GM19455 (cell line): Measurements from ENCODE around the gene CRB2.

Experiments
- ATAC-seq: cut with Tn5 transposase; IDR thresholded peaks from one replicate; pipeline ENCODE4 v1.9.1; 2021; ENCODE audit not compliant: unreplicated experiment

CRB2 gene

DNA sequence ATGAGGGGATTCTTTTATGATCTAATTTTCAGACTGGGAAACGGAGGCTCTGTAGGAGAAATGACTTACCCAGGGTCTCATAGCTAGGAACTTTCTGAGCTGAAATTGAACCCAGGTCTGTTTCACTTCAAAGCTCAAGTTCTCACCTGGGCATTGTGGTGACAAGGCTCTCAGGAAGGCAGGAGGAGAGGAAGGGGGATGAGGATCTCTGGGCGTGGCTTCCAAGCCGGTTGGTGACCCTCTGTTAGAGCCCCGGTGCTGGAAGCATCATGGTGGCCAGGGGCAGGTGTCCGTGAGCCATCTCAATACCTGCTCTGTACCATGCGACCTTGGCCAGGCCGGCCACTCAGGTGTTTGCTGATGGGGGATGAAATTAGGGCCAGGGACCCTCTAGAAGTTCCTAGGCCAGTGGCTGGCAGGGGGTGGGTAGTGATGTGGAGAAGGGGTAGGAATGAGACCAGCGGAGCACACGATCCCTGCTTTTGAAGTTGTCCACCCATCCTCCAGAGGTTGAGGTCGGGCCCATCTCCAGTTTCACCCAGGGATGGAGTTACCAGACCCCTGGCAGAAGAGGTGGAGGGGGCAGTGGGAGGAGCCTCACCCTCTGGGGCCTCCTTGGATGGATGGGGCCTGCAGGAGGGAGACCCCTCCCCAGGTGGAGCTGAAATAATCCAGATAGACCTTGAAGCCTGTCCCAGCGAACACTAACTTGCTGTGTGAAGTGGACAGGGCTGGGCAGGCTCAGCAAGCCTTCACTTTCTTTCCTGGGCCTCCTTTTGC is 5.9 kb downstream of the CRB2 start:
- no peak for ATAC-seq

DNA sequence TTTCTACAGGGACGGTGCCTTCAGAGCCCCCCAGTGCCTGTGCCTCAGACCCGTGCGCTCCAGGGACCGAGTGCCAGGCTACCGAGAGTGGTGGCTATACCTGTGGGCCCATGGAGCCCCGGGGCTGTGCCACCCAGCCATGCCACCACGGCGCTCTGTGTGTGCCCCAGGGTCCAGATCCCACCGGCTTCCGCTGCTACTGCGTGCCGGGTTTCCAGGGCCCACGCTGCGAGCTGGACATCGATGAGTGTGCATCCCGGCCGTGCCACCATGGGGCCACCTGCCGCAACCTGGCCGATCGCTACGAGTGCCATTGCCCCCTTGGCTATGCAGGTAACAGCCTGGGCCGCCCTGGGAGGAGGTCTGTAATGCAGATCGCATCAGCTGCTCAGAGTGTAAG is 6.9 kb downstream of the CRB2 start:
- no peak for ATAC-seq

DNA sequence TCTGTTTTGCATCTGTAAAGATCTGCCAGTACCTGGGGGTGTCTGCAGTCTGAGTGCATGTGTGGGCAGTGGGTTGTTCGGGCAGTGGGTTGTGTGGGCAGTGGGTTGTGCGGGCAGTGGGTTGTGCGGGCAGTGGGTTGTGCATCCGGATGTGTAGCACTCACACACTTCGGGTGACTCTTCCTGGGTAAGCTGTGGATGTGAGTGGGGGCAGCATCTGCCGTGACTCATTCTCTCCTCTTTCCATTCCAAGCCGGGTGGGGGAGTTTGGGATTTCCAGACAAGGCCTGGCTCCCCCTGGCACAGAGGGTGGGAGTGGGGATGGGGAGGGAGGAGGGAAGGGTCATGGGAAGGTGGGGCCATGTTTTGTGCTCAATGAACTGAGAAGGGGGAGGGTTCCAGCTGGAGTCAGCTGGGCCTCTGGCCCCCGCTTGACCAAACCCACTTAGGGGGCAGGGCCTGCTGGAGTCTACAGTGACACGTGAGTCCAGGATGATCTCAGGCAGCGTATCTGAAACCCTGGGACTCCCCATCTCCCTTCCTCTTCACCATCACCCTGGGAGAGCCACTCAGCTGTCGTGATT is 8.3 kb downstream of the CRB2 start:
- no peak for ATAC-seq

DNA sequence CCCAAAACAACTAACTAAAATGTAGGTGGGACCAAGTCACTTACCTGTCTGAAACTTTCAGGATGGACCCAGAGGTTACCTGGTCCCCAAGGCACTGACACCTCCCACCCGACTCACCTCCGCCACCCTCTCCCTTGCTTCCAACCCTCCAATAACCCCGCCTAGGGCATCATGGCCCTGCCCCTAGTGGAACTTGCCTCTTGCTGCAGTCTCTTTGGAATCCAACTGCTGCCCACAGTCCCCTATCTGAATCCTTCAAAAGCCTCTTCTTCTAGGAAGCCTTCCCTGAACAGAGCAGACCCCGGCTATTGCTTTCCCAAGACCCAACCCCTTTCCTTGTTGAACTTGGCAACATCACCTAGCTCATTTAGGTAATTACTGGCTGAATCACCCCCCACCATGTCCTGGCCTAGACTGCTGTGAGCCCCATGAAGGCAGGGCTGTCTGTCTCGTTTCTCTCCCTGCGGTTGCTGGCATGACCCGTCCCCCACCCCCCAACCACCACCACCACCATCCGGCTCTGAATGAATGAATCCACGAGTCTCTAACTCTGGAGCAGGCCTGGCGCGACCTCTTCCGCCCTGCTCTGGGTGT is 9.4 kb downstream of the CRB2 start:
- ATAC-seq = no peak

DNA sequence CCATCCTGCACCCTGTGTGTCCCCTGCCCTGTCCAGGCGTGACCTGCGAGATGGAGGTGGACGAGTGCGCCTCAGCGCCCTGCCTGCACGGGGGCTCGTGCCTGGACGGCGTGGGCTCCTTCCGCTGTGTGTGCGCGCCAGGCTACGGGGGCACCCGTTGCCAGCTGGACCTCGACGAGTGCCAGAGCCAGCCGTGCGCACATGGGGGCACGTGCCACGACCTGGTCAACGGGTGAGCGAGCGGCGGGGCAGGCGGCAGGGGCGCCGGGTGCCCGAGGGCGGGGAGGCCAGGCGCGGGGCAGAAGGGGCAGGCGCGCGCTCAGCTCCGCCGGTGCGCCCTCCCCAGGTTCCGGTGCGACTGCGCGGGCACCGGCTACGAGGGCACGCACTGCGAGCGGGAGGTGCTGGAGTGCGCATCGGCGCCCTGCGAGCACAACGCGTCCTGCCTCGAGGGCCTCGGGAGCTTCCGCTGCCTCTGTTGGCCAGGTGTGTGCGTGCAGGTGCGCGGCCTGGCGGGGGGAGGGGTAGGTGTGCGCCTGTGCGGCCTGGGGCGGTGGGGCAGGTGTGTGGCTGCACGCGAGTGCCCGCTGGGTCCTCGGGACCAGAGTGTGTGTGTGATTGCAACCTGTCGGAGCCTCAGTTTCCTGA is 10.0 kb downstream of the CRB2 start:
- no peak for ATAC-seq

DNA sequence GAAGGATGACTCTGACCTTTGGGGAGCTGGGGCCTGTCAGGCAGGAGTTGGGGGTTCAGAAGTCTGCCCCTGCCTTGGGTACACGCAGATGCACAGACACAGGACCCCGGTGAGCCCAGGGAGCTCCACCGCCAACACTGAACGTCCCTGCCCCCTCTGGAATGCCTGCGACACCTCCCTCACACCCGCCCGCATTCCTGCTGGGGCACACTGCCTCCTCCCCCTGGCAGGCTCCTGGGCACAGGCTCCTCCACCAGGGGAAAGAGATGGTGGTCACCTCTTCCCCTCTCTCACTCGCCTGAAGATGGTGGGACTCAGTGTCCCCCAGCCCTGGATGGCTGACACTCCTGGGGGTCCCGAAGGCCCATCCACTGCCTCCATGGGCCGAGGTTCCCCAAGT is 12.0 kb downstream of the CRB2 start:
- ATAC-seq = no peak

DNA sequence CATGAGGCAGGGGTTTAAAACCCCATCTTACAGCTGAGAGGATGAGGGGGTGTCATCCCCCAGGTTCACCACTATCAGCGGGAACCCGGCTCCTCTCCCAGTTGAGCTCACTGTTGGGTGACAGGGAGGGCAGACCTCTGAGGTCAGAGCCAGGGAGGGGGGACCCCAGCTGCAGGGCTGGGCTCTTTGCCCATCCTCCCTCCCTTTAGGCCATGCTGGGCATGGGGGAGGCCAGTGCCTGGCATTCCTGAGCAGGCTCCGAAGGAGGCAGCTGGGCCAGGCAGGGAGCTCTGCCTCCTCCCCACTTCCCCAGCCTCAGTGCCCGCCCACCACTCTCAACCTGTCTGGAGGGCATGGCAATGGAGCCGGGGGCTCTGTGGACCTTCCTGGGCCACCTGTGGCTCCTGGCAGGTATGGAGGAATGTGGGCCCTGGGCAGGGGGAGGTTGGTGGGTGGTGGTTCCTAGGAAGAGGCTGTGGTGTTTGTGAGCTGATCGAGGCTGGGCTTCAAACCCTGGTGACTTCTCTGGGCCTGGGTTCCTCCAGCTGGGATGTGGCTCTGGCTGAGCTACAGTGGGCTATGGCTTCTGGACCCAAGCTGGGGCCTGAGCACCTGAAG is 12.6 kb downstream of the CRB2 start:
- no peak for ATAC-seq

DNA sequence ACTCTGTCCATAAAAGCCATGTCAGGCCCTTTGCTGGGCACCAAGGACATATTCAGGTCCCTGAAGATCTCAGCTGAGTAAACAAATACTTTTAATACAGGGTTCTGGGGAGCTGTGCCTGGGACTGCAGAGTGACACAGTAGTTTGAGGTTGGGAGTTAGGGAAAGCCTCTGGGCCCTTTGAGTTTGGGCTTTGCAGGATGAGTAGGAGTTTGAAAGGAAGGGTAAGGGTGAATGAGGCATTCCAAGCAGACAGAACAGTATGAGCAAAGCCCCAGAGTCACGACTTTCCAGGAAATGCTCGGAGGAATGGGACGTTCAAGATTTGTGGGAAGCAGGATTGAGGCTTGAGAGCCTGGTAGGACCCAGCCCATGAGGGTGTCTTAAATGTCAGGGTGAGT is 13.3 kb downstream of the CRB2 start:
- ATAC-seq = no peak

DNA sequence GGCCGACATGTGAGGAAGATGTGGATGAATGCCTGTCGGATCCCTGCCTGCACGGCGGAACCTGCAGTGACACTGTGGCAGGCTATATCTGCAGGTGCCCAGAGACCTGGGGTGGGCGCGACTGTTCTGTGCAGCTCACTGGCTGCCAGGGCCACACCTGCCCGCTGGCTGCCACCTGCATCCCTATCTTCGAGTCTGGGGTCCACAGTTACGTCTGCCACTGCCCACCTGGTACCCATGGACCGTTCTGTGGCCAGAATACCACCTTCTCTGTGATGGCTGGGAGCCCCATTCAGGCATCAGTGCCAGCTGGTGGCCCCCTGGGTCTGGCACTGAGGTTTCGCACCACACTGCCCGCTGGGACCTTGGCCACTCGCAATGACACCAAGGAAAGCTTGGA is 14.1 kb downstream of the CRB2 start:
- no peak for ATAC-seq

DNA sequence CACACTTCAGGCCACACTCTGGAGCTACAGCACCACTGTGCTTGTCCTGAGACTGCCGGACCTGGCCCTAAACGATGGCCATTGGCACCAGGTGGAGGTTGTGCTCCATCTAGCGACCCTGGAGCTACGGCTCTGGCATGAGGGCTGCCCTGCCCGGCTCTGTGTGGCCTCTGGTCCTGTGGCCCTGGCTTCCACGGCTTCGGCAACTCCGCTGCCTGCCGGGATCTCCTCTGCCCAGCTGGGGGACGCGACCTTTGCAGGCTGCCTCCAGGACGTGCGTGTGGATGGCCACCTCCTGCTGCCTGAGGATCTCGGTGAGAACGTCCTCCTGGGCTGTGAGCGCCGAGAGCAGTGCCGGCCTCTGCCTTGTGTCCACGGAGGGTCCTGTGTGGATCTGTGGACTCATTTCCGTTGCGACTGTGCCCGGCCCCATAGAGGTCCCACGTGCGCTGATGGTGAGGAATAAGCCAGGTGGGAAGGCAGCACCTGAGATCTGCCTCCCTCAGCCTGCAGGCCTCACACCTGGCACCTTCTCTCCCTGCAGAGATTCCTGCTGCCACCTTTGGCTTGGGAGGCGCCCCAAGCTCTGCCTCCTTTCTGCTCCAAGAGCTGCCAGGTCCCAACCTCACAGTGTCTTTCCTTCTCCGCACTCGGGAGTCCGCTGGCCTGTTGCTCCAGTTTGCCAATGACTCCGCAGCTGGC is 14.7 kb downstream of the CRB2 start:
- no peak for ATAC-seq

DNA sequence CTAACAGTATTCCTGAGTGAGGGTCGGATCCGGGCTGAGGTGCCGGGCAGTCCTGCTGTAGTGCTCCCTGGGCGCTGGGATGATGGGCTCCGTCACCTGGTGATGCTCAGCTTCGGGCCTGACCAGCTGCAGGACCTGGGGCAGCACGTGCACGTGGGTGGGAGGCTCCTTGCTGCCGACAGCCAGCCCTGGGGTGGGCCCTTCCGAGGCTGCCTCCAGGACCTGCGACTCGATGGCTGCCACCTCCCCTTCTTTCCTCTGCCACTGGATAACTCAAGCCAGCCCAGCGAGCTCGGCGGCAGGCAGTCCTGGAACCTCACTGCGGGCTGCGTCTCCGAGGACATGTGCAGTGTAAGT is 15.2 kb downstream of the CRB2 start:
- no peak for ATAC-seq

DNA sequence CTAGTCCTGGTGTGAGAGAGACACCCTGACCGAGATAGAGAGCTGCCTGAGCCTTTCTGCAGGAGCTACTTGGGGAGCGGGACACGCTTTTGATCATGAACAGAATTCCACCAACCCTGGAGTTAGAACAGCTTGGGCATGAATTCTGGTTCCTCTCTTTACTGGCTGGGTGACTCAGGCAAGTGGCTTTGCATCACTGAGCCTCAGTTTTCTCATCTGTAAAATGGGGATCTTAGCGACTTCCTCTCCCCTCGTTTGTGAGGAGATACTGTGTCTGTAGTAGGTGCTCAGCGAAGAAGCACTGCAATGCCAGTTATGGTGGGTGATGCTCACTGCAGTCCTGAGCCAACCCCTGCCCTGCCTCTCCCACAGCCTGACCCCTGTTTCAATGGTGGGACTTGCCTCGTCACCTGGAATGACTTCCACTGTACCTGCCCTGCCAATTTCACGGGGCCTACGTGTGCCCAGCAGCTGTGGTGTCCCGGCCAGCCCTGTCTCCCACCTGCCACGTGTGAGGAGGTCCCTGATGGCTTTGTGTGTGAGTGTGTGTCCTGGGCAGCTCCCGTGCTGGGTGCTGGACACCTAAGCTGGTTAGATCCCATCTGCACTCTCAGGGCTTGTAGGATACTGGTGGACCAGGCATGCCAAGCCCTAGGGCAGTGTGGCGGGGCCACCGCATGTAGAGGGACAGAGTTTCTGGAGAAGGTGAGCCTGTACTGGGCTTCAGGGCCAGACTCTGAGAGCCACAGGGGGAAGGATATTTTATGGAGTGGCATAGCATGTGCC is 16.0 kb downstream of the CRB2 start:
- ATAC-seq = no peak

DNA sequence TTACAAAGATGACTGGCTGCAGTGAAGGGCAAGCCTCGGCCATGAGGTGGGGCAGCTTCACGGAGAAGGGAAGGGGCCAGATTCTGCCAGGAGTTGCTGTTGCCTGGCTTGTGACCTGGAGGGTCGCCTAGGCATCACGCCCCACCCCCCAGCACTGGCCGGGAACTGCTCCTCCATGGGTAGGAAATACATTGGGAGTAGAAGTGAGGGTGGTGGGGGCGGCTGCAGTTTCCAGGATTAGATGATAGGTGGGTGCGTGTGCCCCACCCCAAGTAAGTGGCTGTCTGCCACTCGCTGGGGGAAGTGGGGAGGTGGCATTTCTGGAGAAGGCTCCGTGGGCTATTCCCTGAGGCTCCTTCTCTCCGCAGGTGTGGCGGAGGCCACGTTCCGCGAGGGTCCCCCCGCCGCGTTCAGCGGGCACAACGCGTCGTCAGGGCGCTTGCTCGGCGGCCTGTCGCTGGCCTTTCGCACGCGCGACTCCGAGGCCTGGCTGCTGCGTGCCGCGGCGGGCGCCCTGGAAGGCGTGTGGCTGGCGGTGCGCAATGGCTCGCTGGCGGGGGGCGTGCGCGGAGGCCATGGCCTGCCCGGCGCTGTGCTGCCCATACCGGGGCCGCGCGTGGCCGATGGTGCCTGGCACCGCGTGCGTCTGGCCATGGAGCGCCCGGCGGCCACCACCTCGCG is 16.9 kb downstream of the CRB2 start:
- no peak for ATAC-seq

DNA sequence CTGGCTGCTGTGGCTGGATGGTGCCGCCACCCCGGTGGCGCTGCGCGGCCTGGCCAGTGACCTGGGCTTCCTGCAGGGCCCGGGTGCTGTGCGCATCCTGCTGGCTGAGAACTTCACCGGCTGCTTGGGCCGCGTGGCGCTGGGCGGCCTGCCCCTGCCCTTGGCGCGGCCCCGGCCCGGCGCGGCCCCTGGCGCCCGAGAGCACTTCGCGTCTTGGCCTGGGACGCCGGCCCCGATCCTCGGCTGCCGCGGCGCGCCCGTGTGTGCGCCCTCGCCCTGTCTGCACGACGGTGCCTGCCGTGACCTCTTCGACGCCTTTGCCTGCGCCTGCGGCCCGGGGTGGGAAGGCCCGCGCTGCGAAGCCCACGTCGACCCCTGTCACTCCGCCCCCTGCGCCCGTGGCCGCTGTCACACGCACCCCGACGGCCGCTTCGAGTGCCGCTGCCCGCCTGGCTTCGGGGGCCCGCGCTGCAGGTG is 17.5 kb downstream of the CRB2 start:
- ATAC-seq = no peak

DNA sequence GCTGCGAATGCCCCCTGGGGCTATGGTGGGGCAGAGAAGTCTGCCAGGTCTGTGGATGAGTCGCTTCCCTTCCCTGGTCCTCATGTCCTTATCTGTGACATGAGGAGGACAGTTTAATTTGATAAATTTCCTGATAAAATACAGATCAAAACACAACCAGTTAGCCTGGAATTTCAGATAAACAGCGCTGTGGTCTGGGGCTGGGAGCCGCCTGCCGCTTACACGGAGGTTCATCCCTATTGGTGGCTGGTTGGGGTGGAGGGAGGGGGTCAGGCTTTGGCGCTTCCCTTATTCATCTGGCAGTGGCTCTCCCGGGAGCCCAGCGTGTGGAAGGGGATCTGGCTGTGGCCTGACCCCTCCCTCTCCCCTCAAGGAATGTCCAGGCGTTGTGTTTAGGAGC is 17.9 kb downstream of the CRB2 start:
- ATAC-seq = no peak

DNA sequence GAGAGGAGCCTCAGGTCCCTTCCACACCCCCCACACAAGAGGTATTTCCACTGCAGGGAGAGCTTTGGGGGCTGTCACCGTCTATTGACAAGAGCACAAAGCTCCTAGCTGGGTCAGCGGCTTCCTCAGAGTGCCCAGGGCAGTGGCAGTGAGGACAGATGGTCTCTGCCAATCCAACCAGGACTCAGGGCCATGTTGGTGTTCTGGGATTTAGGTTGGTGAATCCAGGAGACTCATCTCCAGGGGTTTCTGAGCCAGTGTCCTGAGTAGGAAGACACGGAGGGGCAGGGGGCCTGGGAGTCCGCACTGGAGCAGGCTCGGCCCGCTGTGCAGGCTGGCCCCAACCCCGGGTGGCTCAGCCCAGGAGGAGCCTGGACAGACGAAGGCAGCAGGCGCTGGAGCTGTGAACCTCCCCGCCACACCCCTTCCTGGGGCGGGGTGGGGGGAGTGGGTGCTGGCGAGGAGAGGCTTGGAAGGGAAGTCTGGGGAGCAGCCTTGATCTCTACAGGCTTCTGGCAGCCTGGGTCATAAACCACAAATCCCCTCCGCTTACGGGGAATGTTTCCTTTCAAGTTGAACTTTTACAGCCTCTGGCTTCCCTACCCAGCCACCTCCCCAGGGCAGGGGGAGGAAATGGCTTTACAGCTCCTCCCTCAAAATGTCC is 19.6 kb downstream of the CRB2 start:
- ATAC-seq = no peak

DNA sequence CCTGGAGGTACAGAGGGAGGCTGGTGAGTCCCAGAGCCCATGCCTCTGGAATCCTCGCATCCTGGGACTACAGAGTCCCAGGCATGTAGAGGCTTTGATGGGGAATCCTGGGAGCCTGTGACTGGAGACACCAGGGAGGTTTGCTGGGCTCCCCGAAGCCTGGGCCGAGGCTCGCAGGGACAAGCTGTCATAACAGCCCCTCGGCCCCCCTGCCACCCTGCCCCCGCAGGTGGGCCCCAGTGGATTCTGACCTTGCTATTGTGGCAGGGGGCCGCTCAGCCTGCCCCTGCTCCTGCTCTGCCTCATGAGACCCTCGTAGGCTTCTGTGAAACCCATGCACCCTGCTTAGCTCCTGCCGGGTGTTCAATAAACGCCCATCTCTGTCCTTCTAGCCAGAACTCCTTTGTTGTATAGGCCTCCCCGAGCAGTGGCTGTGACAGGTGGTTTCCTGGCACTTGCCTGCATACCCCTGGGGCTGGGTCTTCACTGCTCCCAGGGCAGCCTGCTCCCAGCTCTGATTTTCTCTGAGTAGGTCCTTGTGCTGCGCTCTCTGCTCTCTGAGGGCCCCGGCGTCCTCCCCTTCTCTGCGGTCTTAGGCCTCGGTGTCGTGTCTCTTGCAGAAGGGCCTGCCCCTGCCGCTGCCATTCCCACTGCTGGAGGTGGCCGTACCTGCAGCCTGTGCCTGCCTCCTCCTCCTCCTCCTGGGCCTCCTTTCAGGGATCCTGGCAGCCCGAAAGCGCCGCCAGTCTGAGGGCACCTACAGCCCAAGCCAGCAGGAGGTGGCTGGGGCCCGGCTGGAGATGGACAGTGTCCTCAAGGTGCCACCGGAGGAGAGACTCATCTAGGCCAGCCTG is 20.4 kb downstream of the CRB2 start:
- no peak for ATAC-seq
